ENCODE measurements around the gene KRT75. TPM values are rescaled to one million over a fixed set of nuclear protein-coding genes. Genes with fewer than 3 reads are reported as not detected.

Gene KRT75
- total RNA-seq, 1 experiment from 2014 or later, result not detected

DNA sequence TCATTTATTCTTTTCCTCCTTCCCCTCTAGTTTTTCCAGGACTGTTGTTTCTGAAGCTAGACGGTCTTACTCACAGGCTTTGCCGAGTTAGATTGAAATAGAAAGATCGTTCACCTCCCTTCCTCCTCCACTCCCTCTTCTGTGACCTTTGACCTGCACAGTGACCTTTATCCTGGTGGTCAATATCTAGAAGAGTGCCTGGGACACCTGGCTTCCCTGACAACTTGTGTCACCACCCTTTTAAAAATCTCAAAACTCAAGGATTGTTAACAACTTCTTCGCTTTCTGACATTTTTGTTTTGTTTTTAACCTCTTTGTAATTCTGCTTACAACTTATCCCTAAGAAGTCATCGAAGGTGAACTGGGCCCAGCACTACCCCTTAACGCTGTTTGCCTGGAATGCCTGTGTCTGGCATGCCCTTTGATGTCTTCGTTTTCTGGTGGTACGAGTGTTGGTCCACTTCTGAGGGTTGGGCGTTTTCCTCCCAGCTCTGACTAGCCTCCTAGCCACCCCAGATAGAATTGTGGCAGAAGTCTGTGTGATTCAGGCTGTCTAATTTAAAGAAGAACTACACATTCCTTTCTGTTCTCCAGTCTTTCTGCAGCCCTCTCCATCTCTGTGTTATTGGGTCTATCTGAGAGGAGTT, 2.8 kb upstream of the KRT75 start (continued):
- TF ChIP-seq, protein P1, sequence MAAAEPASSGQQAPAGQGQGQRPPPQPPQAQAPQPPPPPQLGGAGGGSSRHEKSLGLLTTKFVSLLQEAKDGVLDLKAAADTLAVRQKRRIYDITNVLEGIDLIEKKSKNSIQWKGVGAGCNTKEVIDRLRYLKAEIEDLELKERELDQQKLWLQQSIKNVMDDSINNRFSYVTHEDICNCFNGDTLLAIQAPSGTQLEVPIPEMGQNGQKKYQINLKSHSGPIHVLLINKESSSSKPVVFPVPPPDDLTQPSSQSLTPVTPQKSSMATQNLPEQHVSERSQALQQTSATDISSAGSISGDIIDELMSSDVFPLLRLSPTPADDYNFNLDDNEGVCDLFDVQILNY (CRISPR knock-in tag; IDR thresholded peaks at IDR 0.05), result no peak
- TF ChIP-seq TP53 (CRISPR knock-in tag; IDR thresholded peaks at IDR 0.05), result no peak
- TF ChIP-seq, protein P2, sequence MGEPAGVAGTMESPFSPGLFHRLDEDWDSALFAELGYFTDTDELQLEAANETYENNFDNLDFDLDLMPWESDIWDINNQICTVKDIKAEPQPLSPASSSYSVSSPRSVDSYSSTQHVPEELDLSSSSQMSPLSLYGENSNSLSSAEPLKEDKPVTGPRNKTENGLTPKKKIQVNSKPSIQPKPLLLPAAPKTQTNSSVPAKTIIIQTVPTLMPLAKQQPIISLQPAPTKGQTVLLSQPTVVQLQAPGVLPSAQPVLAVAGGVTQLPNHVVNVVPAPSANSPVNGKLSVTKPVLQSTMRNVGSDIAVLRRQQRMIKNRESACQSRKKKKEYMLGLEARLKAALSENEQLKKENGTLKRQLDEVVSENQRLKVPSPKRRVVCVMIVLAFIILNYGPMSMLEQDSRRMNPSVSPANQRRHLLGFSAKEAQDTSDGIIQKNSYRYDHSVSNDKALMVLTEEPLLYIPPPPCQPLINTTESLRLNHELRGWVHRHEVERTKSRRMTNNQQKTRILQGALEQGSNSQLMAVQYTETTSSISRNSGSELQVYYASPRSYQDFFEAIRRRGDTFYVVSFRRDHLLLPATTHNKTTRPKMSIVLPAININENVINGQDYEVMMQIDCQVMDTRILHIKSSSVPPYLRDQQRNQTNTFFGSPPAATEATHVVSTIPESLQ (CRISPR knock-in tag; IDR thresholded peaks at IDR 0.05), result no peak

DNA sequence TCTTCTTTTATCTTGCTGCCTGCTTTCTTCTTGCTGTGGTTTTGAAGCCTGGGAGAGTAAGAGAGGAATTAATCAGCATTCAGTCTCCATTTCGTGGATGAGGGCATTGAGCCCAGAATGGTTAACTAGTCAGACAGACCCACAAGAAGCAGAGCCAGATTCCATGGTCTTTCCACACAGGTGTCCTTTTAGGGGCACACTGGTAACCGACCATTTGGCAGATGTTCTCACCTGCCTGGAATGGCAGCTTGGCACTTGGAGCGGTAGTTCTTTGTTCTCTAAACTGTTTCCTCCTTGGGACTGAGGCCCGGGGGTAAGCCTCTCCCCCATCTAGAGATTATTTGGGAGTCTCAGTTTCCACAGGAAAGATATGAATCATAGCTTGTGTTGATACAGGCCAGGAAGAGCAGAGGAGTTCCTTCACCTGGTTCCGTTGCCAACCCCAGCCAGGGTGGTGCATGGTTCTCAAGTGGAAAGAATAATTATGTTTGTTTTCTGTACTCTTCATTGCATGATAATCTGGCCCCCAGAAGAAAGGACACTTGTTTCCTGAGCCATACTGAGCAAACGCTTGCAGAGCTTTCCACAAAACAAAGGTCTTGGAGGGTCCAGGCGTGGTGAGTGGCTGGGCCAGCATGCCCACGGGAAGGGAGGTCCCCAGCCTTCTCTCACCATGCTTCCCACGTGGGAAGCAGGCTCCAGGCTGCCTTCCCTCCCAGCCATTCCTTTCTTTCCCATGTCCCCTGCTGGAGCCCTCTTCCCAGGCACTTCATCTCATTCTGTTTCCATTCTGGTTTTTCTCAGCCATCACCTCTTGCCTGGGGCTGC, 2.0 kb upstream of the KRT75 start:
- H3K4me3 Mint-ChIP-seq, result no peak overlapping the region
- CTCF ChIA-PET, result interaction anchor here (1.6 kb wide), 1 partner anchor 9 kb away, joined by 4 read pairs; no protein-coding TSS in a partner anchor
- ATAC-seq (no peak), DNase-seq (ENCODE audit: low spot score) (no peak)
- TF ChIP-seq, protein P3, sequence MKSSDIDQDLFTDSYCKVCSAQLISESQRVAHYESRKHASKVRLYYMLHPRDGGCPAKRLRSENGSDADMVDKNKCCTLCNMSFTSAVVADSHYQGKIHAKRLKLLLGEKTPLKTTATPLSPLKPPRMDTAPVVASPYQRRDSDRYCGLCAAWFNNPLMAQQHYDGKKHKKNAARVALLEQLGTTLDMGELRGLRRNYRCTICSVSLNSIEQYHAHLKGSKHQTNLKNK (CRISPR knock-in tag; IDR thresholded peaks at IDR 0.05), result no peak
- TF ChIP-seq, protein P2 (CRISPR knock-in tag; IDR thresholded peaks at IDR 0.05), result no peak
- TF ChIP-seq, protein P4, sequence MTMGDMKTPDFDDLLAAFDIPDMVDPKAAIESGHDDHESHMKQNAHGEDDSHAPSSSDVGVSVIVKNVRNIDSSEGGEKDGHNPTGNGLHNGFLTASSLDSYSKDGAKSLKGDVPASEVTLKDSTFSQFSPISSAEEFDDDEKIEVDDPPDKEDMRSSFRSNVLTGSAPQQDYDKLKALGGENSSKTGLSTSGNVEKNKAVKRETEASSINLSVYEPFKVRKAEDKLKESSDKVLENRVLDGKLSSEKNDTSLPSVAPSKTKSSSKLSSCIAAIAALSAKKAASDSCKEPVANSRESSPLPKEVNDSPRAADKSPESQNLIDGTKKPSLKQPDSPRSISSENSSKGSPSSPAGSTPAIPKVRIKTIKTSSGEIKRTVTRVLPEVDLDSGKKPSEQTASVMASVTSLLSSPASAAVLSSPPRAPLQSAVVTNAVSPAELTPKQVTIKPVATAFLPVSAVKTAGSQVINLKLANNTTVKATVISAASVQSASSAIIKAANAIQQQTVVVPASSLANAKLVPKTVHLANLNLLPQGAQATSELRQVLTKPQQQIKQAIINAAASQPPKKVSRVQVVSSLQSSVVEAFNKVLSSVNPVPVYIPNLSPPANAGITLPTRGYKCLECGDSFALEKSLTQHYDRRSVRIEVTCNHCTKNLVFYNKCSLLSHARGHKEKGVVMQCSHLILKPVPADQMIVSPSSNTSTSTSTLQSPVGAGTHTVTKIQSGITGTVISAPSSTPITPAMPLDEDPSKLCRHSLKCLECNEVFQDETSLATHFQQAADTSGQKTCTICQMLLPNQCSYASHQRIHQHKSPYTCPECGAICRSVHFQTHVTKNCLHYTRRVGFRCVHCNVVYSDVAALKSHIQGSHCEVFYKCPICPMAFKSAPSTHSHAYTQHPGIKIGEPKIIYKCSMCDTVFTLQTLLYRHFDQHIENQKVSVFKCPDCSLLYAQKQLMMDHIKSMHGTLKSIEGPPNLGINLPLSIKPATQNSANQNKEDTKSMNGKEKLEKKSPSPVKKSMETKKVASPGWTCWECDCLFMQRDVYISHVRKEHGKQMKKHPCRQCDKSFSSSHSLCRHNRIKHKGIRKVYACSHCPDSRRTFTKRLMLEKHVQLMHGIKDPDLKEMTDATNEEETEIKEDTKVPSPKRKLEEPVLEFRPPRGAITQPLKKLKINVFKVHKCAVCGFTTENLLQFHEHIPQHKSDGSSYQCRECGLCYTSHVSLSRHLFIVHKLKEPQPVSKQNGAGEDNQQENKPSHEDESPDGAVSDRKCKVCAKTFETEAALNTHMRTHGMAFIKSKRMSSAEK (CRISPR knock-in tag; IDR thresholded peaks at IDR 0.05; ENCODE audit: borderline replicate concordance), result no peak
- TF ChIP-seq ZNF219 (CRISPR knock-in tag; IDR thresholded peaks at IDR 0.05; ENCODE audit: borderline replicate concordance), result no peak
- TF ChIP-seq, protein P5, sequence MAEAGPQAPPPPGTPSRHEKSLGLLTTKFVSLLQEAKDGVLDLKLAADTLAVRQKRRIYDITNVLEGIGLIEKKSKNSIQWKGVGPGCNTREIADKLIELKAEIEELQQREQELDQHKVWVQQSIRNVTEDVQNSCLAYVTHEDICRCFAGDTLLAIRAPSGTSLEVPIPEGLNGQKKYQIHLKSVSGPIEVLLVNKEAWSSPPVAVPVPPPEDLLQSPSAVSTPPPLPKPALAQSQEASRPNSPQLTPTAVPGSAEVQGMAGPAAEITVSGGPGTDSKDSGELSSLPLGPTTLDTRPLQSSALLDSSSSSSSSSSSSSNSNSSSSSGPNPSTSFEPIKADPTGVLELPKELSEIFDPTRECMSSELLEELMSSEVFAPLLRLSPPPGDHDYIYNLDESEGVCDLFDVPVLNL (CRISPR knock-in tag; IDR thresholded peaks at IDR 0.05; ENCODE audit: borderline replicate concordance, low read depth), result no peak
- POLR2A ChIA-PET, result no interaction called here
- H3K9me3 Mint-ChIP-seq, result no peaks in the 10 kb centered on the region
- H3K27ac Mint-ChIP-seq, result no peak overlapping the region
- H3K27me3 Mint-ChIP-seq (ENCODE audit: low read depth), result no peaks in the 10 kb centered on the region
- peaks cover 9% of the 10 kb centered on the region for H3K4me1 Mint-ChIP-seq
- no peaks in the 10 kb centered on the region for H3K36me3 Mint-ChIP-seq

DNA sequence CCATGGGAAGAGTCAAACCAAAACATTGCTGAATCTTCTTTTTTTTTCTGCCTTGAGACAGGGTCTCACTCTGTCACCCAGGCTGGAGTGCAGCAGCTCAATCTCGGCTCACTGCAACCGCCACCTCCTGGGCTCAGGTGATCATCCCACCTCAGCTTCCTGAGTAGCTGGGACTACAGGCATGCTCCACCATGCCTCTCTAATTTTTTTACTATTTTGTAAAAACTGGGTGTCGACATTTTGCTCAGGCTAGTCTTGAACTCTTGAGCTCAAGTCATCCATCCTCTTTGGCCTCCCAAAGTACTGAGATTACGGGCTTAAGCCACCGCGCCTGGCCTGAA, 1.5 kb upstream of the KRT75 start:
- Mint-ChIP-seq H3K9me3 (no peaks in the 10 kb centered on the region), H3K4me3 (no peak overlapping the region), H3K27ac (peak overlapping the region; percentile 26; the same call in 1 of the 2 replicates), H3K4me1 (peaks cover 8% of the 10 kb centered on the region), H3K27me3 (ENCODE audit: low read depth) (no peaks in the 10 kb centered on the region), H3K36me3 (no peaks in the 10 kb centered on the region)
- TF ChIP-seq, protein P6, sequence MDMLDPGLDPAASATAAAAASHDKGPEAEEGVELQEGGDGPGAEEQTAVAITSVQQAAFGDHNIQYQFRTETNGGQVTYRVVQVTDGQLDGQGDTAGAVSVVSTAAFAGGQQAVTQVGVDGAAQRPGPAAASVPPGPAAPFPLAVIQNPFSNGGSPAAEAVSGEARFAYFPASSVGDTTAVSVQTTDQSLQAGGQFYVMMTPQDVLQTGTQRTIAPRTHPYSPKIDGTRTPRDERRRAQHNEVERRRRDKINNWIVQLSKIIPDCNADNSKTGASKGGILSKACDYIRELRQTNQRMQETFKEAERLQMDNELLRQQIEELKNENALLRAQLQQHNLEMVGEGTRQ (CRISPR knock-in tag; IDR thresholded peaks at IDR 0.05), result no peak
- TF ChIP-seq NFE2L1 (CRISPR knock-in tag; IDR thresholded peaks at IDR 0.05), result no peak
- CTCF ChIA-PET, result interaction anchor here (1.1 kb wide), 1 partner anchor 430 kb away, joined by 3 read pairs; no protein-coding TSS in a partner anchor
- POLR2A ChIA-PET, result no interaction called here
- no peak for DNase-seq (ENCODE audit: low spot score)
- no peak for ATAC-seq
